HepG2 (cell line): ENCODE results near the gene ALG3. TPM values are rescaled to one million over a fixed set of nuclear protein-coding genes. Genes with fewer than 3 reads are reported as not detected.
A peak's percentile ranks its signal among the peaks of the same experiment; 100 is the strongest.

Experiments
- ARHGAP35 ChIP-seq: sonication (generic); formaldehyde crosslinking; IDR thresholded peaks from 2 replicates; pipeline ENCODE4 v1.9.0; 2022; ENCODE audit warnings: mild to moderate bottlenecking, inconsistent platforms, moderate library complexity, missing genetic modification reagents, borderline replicate concordance
- EEA1 ChIP-seq: sonication (generic); formaldehyde crosslinking; IDR thresholded peaks from 2 replicates; pipeline ENCODE4 v1.5.1; 2020; ENCODE audit warnings: mild to moderate bottlenecking, missing genetic modification reagents, borderline replicate concordance
- FOXM1 ChIP-seq: sonication (generic); formaldehyde crosslinking; IDR thresholded peaks from 2 replicates; pipeline ENCODE4 v1.5.0; 2020; ENCODE audit warnings: missing genetic modification reagents
- HMG20A ChIP-seq: IDR thresholded peaks from 2 replicates; pipeline ENCODE4 v1.6.1; 2016; ENCODE audit warnings: borderline replicate concordance
- HMGA1 ChIP-seq: sonication (generic); formaldehyde crosslinking; conservative IDR thresholded peaks from 2 replicates; pipeline ENCODE4 v1.4.0; 2020; ENCODE audit warnings: missing genetic modification reagents
- HNRNPL ChIP-seq: fragments of 200-400 bp; formaldehyde crosslinking; IDR thresholded peaks from 2 replicates; pipeline ENCODE4 v1.6.1; 2017; ENCODE audit warnings: mild to moderate bottlenecking, low read depth, low read length
- MAFG ChIP-seq: sonication (generic); formaldehyde crosslinking; IDR thresholded peaks from 2 replicates; pipeline ENCODE4 v1.5.1; 2020; ENCODE audit warnings: mild to moderate bottlenecking, missing genetic modification reagents
- MIER2 ChIP-seq: IDR thresholded peaks from 2 replicates; pipeline ENCODE4 v1.6.1; 2016; ENCODE audit warnings: missing biosample characterization, missing genetic modification reagents
- WIZ ChIP-seq: sonication (generic); formaldehyde crosslinking; IDR thresholded peaks from 2 replicates; pipeline ENCODE4 v1.5.1; 2020; ENCODE audit warnings: mild to moderate bottlenecking, missing genetic modification reagents
- ZBTB3 ChIP-seq: sonication (generic); formaldehyde crosslinking; IDR thresholded peaks from 2 replicates; pipeline ENCODE4 v1.4.0; 2020; ENCODE audit warnings: low read depth, mild to moderate bottlenecking, moderate library complexity, missing genetic modification reagents, borderline replicate concordance
- ZFX ChIP-seq: sonication (generic); formaldehyde crosslinking; IDR thresholded peaks from 2 replicates; pipeline ENCODE4 v1.4.0; 2020; ENCODE audit warnings: mild to moderate bottlenecking, low read depth, missing genetic modification reagents, moderate library complexity
- ZNF160 ChIP-seq: sonication (generic); formaldehyde crosslinking; IDR thresholded peaks from 2 replicates; pipeline ENCODE4 v1.8.0; 2022; ENCODE audit warnings: mild to moderate bottlenecking, inconsistent platforms, missing genetic modification reagents
- ZNF235 ChIP-seq: sonication (generic); formaldehyde crosslinking; IDR thresholded peaks from 2 replicates; pipeline ENCODE4 v1.8.1; 2023; ENCODE audit warnings: mild to moderate bottlenecking, missing genetic modification reagents, borderline replicate concordance
- ZNF274 ChIP-seq: sonication (generic); formaldehyde crosslinking; IDR thresholded peaks from 2 replicates; pipeline ENCODE4 v1.5.1; 2020; ENCODE audit warnings: mild to moderate bottlenecking, missing genetic modification reagents
- ZNF337 ChIP-seq: sonication (generic); formaldehyde crosslinking; IDR thresholded peaks from 2 replicates; pipeline ENCODE4 v1.5.1; 2020; ENCODE audit warnings: missing genetic modification reagents, low read depth, mild to moderate bottlenecking, borderline replicate concordance
- ZNF564 ChIP-seq: sonication (generic); formaldehyde crosslinking; IDR thresholded peaks from 2 replicates; pipeline ENCODE4 v1.8.1; 2023; ENCODE audit warnings: mild to moderate bottlenecking, missing genetic modification reagents
- ZNF720 ChIP-seq: sonication (generic); formaldehyde crosslinking; IDR thresholded peaks from 2 replicates; pipeline ENCODE4 v1.4.0; 2020; ENCODE audit warnings: missing genetic modification reagents
- ZNF841 ChIP-seq: sonication (generic); formaldehyde crosslinking; IDR thresholded peaks from 2 replicates; pipeline ENCODE4 v1.8.1; 2023; ENCODE audit warnings: missing genetic modification reagents, borderline replicate concordance
- ZNF883 ChIP-seq: sonication (generic); formaldehyde crosslinking; IDR thresholded peaks from 2 replicates; pipeline ENCODE4 v1.5.1; 2020; ENCODE audit warnings: mild to moderate bottlenecking, missing genetic modification reagents; ENCODE audit errors: not compliant biosample characterization
- polyA plus RNA-seq, 8 experiments: library from polyadenylated mRNA; depleted of rRNA in 3 of 8; stranded (reverse) in 7 of 8; unstranded in 1 of 8; fragments of >200 nt; fragmentation: Illumina TruSeq in 4 of 8; extraction: Trizol in 4 of 8; gene quantifications; 2 replicates each; pipeline versions ENCODE4 v1.2.1 to v1.2.3, GENCODE V29; 2011 to 2016; ENCODE audit warnings: low read depth in 4 of 8, missing spikeins in 1 of 8, mixed read lengths in 1 of 8; ENCODE audit not compliant: insufficient read depth in 1 of 8
- total RNA-seq, 5 experiments: library from RNA; depleted of rRNA; stranded (reverse); fragments of >200 nt; fragmentation: Illumina TruSeq; extraction: Trizol; gene quantifications; 2 replicates each; pipeline ENCODE4 v1.2.3, GENCODE V29; 2016; ENCODE audit warnings: low read depth in 1 of 5
- TF ChIP-seq, protein P1 (sequence below): sonication (generic); formaldehyde crosslinking; IDR thresholded peaks from 2 replicates; pipeline ENCODE4 v1.8.1; 2023; ENCODE audit warnings: missing genetic modification reagents, inconsistent platforms, borderline replicate concordance
- TF ChIP-seq, protein P2 (sequence below): IDR thresholded peaks from 2 replicates; pipeline ENCODE4 v1.6.1; 2012; ENCODE audit warnings: inconsistent platforms
- TF ChIP-seq, protein P3 (sequence below): sonication (generic); formaldehyde crosslinking; IDR thresholded peaks from 2 replicates; pipeline ENCODE4 v1.4.0; 2020; ENCODE audit warnings: missing genetic modification reagents
- TF ChIP-seq, protein P4 (sequence below): sonication (generic); formaldehyde crosslinking; IDR thresholded peaks from 2 replicates; pipeline ENCODE4 v1.4.0; 2020; ENCODE audit warnings: missing genetic modification reagents
- TF ChIP-seq, protein P5 (sequence below): sonication (generic); formaldehyde crosslinking; IDR thresholded peaks from 2 replicates; pipeline ENCODE4 v1.8.0; 2023; ENCODE audit warnings: mild to moderate bottlenecking, missing genetic modification reagents

ALG3 gene
- total and polyA plus RNA-seq, 2 of the 13 experiments (the other 11 are each of a cell fraction or from before 2014, with no cell fraction given): 46.6 to 57.1 TPM

DNA sequence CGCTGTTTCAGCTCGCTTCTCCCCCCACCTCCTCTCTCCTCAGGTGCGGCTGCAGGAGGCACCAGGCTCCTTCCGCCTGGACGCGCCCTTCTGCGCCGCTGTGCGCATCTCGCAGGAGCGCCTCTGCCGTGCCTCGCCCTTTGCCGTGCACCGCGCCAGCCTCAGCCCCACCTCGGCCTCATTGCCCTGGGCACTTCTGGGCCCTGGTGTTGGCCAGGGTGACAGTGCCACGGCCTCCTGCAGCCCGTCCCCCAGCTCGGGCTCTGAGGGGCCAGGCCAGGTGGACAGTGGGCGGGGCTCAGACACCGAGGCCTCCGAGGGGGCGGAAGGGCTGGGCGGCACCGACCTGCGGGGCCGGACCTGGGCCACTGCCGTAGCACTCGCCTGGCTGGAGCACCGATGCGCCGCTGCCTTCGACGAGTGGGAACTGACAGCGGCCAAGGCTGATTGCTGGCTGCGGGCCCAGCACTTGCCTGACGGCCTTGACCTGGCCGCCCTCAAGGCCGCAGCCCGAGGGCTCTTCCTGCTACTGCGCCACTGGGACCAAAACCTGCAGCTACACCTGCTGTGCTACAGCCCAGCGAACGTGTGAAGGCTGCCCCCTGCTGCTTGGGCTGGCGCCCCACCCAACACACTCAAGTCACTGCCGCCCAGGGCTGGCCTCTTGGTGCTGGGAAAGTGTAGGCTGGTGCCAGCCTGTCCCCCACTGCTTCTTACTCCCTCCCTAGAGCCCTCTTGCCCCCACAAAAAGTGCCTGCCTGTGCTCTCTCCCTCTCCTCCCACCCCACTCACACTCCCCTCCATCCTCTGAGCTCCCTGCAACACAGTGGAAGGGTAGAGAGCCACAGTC, 7.1 kb downstream of the ALG3 start (continued):
- TF ChIP-seq ZNF274 (CRISPR knock-in tag) (peak; percentile 75; the same call in 1 of the 2 replicates), ZNF160 (CRISPR knock-in tag) (peak; percentile 53; the same call in 1 of the 2 replicates), ZNF337 (no peak), ARHGAP35 (CRISPR knock-in tag) (no peak; the same call in 1 of the 2 replicates), MAFG (CRISPR knock-in tag) (no peak), ZNF720 (CRISPR knock-in tag) (no peak), HNRNPL (peak; percentile 67; the same call in 1 of the 2 replicates), ZFX (CRISPR knock-in tag) (peak; percentile 93), FOXM1 (CRISPR knock-in tag) (peak; percentile 27; the same call in 1 of the 2 replicates), HMGA1 (CRISPR knock-in tag) (no peak), MIER2 (CRISPR knock-in tag) (peak; percentile 94), ZNF883 (CRISPR knock-in tag) (no peak), ZBTB3 (CRISPR knock-in tag) (peak; percentile 72; the same call in 1 of the 2 replicates), WIZ (CRISPR knock-in tag) (peak; percentile 98), ZNF235 (CRISPR knock-in tag) (no peak), ZNF564 (peak; percentile 92), HMG20A (CRISPR knock-in tag) (peak; percentile 83; the same call in 1 of the 2 replicates), ZNF841 (CRISPR knock-in tag) (no peak), EEA1 (no peak)
- TF ChIP-seq, protein P1, sequence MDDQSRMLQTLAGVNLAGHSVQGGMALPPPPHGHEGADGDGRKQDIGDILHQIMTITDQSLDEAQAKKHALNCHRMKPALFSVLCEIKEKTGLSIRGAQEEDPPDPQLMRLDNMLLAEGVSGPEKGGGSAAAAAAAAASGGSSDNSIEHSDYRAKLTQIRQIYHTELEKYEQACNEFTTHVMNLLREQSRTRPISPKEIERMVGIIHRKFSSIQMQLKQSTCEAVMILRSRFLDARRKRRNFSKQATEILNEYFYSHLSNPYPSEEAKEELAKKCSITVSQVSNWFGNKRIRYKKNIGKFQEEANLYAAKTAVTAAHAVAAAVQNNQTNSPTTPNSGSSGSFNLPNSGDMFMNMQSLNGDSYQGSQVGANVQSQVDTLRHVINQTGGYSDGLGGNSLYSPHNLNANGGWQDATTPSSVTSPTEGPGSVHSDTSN: no peak
- TF ChIP-seq, protein P2, sequence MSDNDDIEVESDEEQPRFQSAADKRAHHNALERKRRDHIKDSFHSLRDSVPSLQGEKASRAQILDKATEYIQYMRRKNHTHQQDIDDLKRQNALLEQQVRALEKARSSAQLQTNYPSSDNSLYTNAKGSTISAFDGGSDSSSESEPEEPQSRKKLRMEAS: peak; percentile 88
- TF ChIP-seq, protein P3, sequence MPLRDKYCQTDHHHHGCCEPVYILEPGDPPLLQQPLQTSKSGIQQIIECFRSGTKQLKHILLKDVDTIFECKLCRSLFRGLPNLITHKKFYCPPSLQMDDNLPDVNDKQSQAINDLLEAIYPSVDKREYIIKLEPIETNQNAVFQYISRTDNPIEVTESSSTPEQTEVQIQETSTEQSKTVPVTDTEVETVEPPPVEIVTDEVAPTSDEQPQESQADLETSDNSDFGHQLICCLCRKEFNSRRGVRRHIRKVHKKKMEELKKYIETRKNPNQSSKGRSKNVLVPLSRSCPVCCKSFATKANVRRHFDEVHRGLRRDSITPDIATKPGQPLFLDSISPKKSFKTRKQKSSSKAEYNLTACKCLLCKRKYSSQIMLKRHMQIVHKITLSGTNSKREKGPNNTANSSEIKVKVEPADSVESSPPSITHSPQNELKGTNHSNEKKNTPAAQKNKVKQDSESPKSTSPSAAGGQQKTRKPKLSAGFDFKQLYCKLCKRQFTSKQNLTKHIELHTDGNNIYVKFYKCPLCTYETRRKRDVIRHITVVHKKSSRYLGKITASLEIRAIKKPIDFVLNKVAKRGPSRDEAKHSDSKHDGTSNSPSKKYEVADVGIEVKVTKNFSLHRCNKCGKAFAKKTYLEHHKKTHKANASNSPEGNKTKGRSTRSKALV: peak; percentile 95
- TF ChIP-seq, protein P4, sequence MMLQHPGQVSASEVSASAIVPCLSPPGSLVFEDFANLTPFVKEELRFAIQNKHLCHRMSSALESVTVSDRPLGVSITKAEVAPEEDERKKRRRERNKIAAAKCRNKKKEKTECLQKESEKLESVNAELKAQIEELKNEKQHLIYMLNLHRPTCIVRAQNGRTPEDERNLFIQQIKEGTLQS (CRISPR knock-in tag): no peak; the same call in 1 of the 2 replicates
- TF ChIP-seq, protein P5, sequence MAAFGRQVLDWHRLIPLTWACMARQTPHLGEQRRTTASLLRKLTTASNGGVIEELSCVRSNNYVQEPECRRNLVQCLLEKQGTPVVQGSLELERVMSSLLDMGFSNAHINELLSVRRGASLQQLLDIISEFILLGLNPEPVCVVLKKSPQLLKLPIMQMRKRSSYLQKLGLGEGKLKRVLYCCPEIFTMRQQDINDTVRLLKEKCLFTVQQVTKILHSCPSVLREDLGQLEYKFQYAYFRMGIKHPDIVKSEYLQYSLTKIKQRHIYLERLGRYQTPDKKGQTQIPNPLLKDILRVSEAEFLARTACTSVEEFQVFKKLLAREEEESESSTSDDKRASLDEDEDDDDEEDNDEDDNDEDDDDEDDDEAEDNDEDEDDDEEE (CRISPR knock-in tag): 0 out of 2 replicates have a peak, but pooled peaks have one; percentile 0
